Sigmoid colon (tissue), 7 donors: Measurements from ENCODE around the gene GPNMB. TPM values are rescaled to one million over a fixed set of nuclear protein-coding genes. Genes with fewer than 3 reads are reported as not detected.

Source experiments
- DNase-seq: peaks from one replicate; pipeline ENCODE4 v3.0.0-alpha.2; 2019
- H3K27ac ChIP-seq, 4 donors: fragments of 200-600 bp; sonication (generic); one replicate each; pipeline ENCODE4 v1.5.1; 2016 to 2019; ENCODE audit warnings: mild to moderate bottlenecking in 1 of 4
- H3K27me3 ChIP-seq, 3 donors: fragments of 200-600 bp; sonication (generic); one replicate each; pipeline ENCODE4 v1.5.1; 2019; ENCODE audit warnings: mild to moderate bottlenecking in 1 of 3
- H3K36me3 ChIP-seq, 4 donors: fragments of 200-600 bp; sonication (generic); one replicate each; pipeline ENCODE4 v1.5.1; 2016 to 2019
- H3K4me1 ChIP-seq, 4 donors: fragments of 200-600 bp; sonication (generic); one replicate each; pipeline ENCODE4 v1.5.1; 2017 to 2019
- H3K4me3 ChIP-seq, 4 donors: fragments of 200-600 bp; sonication (generic); one replicate each; pipeline ENCODE4 v1.5.1; 2017 to 2019; ENCODE audit warnings: mild to moderate bottlenecking in 2 of 4, moderate library complexity in 1 of 4
- H3K9me3 ChIP-seq, 4 donors: fragments of 200-600 bp in 3 of 4; sonication (generic) in 3 of 4; one replicate each; pipeline versions ENCODE4 v1.5.1 to v1.6.1; 2013 to 2019
- CTCF ChIP-seq, 4 experiments: fragments of 450-650 bp in 3 of 4; fragments of 200-600 bp in 1 of 4; IDR thresholded peaks; one replicate each; pipeline ENCODE4 v1.5.1; 2016 to 2019; ENCODE audit warnings: antibody characterized with exemption in 4 of 4, mild to moderate bottlenecking in 3 of 4, moderate library complexity in 2 of 4
- EP300 ChIP-seq, 4 donors: sonication (generic); formaldehyde crosslinking; IDR thresholded peaks; one replicate each; pipeline ENCODE4 v1.6.1; 2017; ENCODE audit warnings: antibody characterized with exemption in 4 of 4
- POLR2A ChIP-seq, 2 donors: fragments of 450-650 bp; IDR thresholded peaks; one replicate each; pipeline ENCODE4 v1.6.1; 2016; ENCODE audit warnings: antibody characterized with exemption in 2 of 2, mild to moderate bottlenecking in 2 of 2, moderate library complexity in 2 of 2
- POLR2AphosphoS5 ChIP-seq, 4 donors: sonication (generic); formaldehyde crosslinking; IDR thresholded peaks; one replicate each; pipeline ENCODE4 v1.6.1; 2017; ENCODE audit warnings: antibody characterized with exemption in 4 of 4
- WGBS, 2 donors: extraction: QIAGEN DNeasy Blood & Tissue Kit; methylation state at CpG; one replicate each; pipeline ENCODE4 v1.1.7; 2013; 5-methylcytosine and 5-hydroxymethylcytosine counted together
- intact Hi-C: fragments of 100-400 bp; cut with DNase I; formaldehyde crosslinking; loops from one replicate; pipeline ENCODE4 v1.15.1; 2023
- polyA plus RNA-seq, 3 donors: library from polyadenylated mRNA; stranded (reverse); fragments of 200-250 nt; gene quantifications; one replicate each; pipeline ENCODE4 v1.2.3, GENCODE V29; 2013
- total RNA-seq, 4 donors: library from RNA; depleted of rRNA; stranded (reverse); fragments of >200 nt; gene quantifications; one replicate each; pipeline ENCODE4 v1.1.0, GENCODE V29; 2016
- donor health status: healthy with polysubstance abuse.
- donor health status: Bipolar disorder and iron deficiency.
- donor health status: healthy.

The GPNMB gene
- total and polyA plus RNA-seq, 7 donors: 23.4 to 224 (median 88.1) TPM

- Histone ChIP-seq H3K36me3 (peaks cover 0 to 8% (median 3%) of the 10 kb centered on the region in 4 donors), H3K4me1 (peaks cover 0 to 10% (median 2%) of the 10 kb centered on the region in 4 donors), H3K4me3 (peak overlapping the region in 3 of 4 donors; percentile 21 to 38 (median 36)), H3K27me3 (peaks cover 0 to 10% (median 3%) of the 10 kb centered on the region in 3 donors), H3K9me3 (no peaks in the 10 kb centered on the region), H3K27ac (peak overlapping the region in 2 of 4 donors; percentile 7 to 37)
- 26 to 74% methylated on average over 76 of the region's 76 CpGs for WGBS, 2 donors
- no peak for TF ChIP-seq POLR2AphosphoS5 (IDR thresholded peaks at IDR 0.05)
- TF ChIP-seq EP300 (IDR thresholded peaks at IDR 0.05): no peak
- TF ChIP-seq CTCF (IDR thresholded peaks at IDR 0.05): no peak
- no peak for TF ChIP-seq POLR2A (IDR thresholded peaks at IDR 0.05)
- no peak for DNase-seq
- intact Hi-C loops: no loop called here
Observed at GRCh38 chr7:23205909-23206767, 40.4 kb upstream of the GPNMB start.

DNA sequence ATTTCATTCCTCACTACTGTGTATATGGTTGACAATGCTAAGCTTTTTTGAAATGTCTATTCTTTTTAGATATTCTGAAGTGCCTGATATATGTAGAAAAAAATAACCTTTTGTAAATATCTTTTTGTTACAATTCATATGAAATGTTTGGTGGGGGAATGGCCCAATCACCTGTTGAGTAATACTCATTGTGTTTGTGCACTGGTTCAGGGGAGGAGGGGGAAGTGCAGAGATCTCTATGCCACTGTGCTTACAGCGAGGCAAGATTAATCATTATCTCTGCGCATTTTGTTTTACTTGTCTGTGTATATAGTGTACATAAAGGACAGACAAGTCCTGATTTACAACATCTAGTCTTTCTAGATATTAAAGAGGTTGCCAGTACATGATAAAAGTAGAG lies 39.6 kb upstream of the GPNMB start:
- peaks cover 0 to 10% (median 3%) of the 10 kb centered on the region in 3 donors for H3K27me3 ChIP-seq
- WGBS, 2 donors: 20 to 42% methylated on average over 2 of the region's 2 CpGs
- H3K4me3 ChIP-seq: no peak overlapping the region
- H3K27ac ChIP-seq: no peak overlapping the region
- intact Hi-C loops: no loop called here
- no peaks in the 10 kb centered on the region for H3K36me3 ChIP-seq
- no peaks in the 10 kb centered on the region for H3K9me3 ChIP-seq
- peaks cover 0 to 10% (median 2%) of the 10 kb centered on the region in 4 donors for H3K4me1 ChIP-seq
- no peak for DNase-seq
- TF ChIP-seq POLR2AphosphoS5 (IDR thresholded peaks at IDR 0.05) (no peak), POLR2A (IDR thresholded peaks at IDR 0.05) (no peak), CTCF (IDR thresholded peaks at IDR 0.05) (no peak), EP300 (IDR thresholded peaks at IDR 0.05) (no peak)

- WGBS, 2 donors: 71 to 82% methylated on average over 3 of the region's 3 CpGs
- DNase-seq: no peak
- no peak overlapping the region for H3K27ac ChIP-seq
- no peak overlapping the region for H3K4me3 ChIP-seq
- TF ChIP-seq EP300 (IDR thresholded peaks at IDR 0.05) (no peak), CTCF (IDR thresholded peaks at IDR 0.05) (no peak), POLR2AphosphoS5 (IDR thresholded peaks at IDR 0.05) (no peak), POLR2A (IDR thresholded peaks at IDR 0.05) (no peak)
- H3K4me1 ChIP-seq: peaks cover 0 to 10% (median 2%) of the 10 kb centered on the region in 4 donors
- intact Hi-C loops: no loop called here
- H3K9me3 ChIP-seq: no peaks in the 10 kb centered on the region
- no peaks in the 10 kb centered on the region for H3K36me3 ChIP-seq
- peaks cover 0 to 10% (median 3%) of the 10 kb centered on the region in 3 donors for H3K27me3 ChIP-seq
Observed at GRCh38 chr7:23207884-23208283, 38.7 kb upstream of the GPNMB start.

DNA sequence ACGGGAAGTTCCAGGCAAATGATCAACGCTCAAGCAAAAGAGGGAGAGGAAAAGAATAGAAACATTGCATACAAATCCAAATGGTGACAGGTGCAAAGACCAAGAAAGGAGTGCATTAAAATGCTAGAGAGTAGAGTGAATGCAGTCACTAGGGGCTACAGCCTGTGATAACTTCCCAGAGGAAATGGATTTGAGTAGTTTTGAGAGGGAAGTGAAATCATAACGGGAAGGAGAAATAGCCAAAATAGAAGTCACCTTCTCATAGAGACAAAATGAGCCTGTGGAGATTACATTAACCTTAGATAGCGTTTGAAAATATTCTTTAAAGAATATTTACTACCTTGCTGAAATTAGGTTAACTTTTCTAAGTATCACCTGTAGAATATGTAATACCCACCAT lies 38.3 kb upstream of the GPNMB start:
- intact Hi-C loops: no loop called here
- Histone ChIP-seq H3K4me1 (peaks cover 0 to 10% (median 2%) of the 10 kb centered on the region in 4 donors), H3K9me3 (no peaks in the 10 kb centered on the region), H3K27me3 (peaks cover 0 to 10% (median 3%) of the 10 kb centered on the region in 3 donors), H3K36me3 (no peaks in the 10 kb centered on the region), H3K4me3 (no peak overlapping the region), H3K27ac (no peak overlapping the region)
- TF ChIP-seq POLR2AphosphoS5 (IDR thresholded peaks at IDR 0.05): no peak
- no peak for TF ChIP-seq CTCF (IDR thresholded peaks at IDR 0.05)
- TF ChIP-seq EP300 (IDR thresholded peaks at IDR 0.05): no peak
- TF ChIP-seq POLR2A (IDR thresholded peaks at IDR 0.05): no peak
- WGBS, 2 donors: 73 to 75% methylated on average over 4 of the region's 4 CpGs
- no peak for DNase-seq
